A549 treated with Mapracorat at 1 μM for 4 hours (cell line): ENCODE data around the gene FAM118A. TPM values are rescaled to one million over a fixed set of nuclear protein-coding genes. Genes with fewer than 3 reads are reported as not detected.

Source experiments
- total RNA-seq: library from RNA; stranded (reverse); fragments of 200-300 nt; extraction: Qiagen RNA extraction; gene quantifications from 5 replicates; pipeline ENCODE4 v1.2.3, GENCODE V29; 2022

FAM118A gene
- total RNA-seq: 8.9 to 11.9 TPM (median 10.5 TPM) in 5 replicates

GRCh38 chr22:45309422-45310227 lies at the start of gene FAM118A:
FAM118A (plus strand) TSS chr22:45309934; CDS start chr22:45322380, 12,446 bp downstream.

GRCh38 chr22:45284705-45285262 lies 24.9 kb upstream of the FAM118A start, which contains the start of gene UPK3A:
UPK3A (plus strand) TSS chr22:45284949; CDS start chr22:45285014, 65 bp downstream.

Other genes with a start within 250 kb of the FAM118A start
- gene NUP50, start 146.0 kb upstream of the FAM118A start, total RNA-seq: 25.5 to 31.8 TPM (median 29.4 TPM) in 5 replicates
- 61.3 to 82.8 TPM (median 77.8 TPM) in 5 replicates for gene KIAA0930, start 69.0 kb upstream of the FAM118A start, total RNA-seq
- not detected in 5 replicates for gene UPK3A, start 25.0 kb upstream of the FAM118A start, total RNA-seq
- 0.03 to 0.05 TPM (median 0.05 TPM) in 3 of 5 replicates, not detected in the others for gene SMC1B, start 103.7 kb downstream of the FAM118A start, total RNA-seq
- gene RIBC2, start 103.8 kb downstream of the FAM118A start, total RNA-seq: 2.1 to 2.4 TPM (median 2.1 TPM) in 5 replicates
- gene FBLN1, start 192.9 kb downstream of the FAM118A start, total RNA-seq: 38.0 to 57.3 TPM (median 52.2 TPM) in 5 replicates